ENCODE measurements around the gene CREB5.
A peak's percentile ranks its signal among the peaks of the same experiment; 100 is the strongest.
"Not testable (repeated sequence)": the region's sequence is repeated elsewhere in the genome, so short reads cannot be mapped to it uniquely, and the experiment has no call there.

Gene CREB5

GRCh38 chr7:28779954-28780353 is 367.6 kb downstream of the CREB5 start:
- no peak for DNase-seq (ENCODE audit: low spot score)

GRCh38 chr7:28782362-28782761 is 370.0 kb downstream of the CREB5 start:
- DNase-seq (ENCODE audit: low spot score), result no peak

- peak; percentile 39 for DNase-seq (ENCODE audit: low spot score)
Measured at GRCh38 chr7:28784171-28784902, 372.0 kb downstream of the CREB5 start.

- no peak for DNase-seq (ENCODE audit: low spot score)
Measured at GRCh38 chr7:28785041-28785995, 373.0 kb downstream of the CREB5 start.

- DNase-seq (ENCODE audit: low spot score), result not testable (repeated sequence)
Measured at GRCh38 chr7:28786156-28786555, 373.8 kb downstream of the CREB5 start.

- DNase-seq (ENCODE audit: low spot score), result no peak
Measured at GRCh38 chr7:28787106-28787505, 374.8 kb downstream of the CREB5 start.

- DNase-seq (ENCODE audit: low spot score), result no peak
Measured at GRCh38 chr7:28790467-28790866, 378.1 kb downstream of the CREB5 start.

GRCh38 chr7:28792858-28793257 is 380.5 kb downstream of the CREB5 start:
- DNase-seq (ENCODE audit: low spot score), result no peak

- no peak for DNase-seq (ENCODE audit: low spot score)
Measured at GRCh38 chr7:28793381-28794085, 381.2 kb downstream of the CREB5 start.

- DNase-seq (ENCODE audit: low spot score), result no peak
Measured at GRCh38 chr7:28798274-28798673, 386.0 kb downstream of the CREB5 start.

- no peak for DNase-seq (ENCODE audit: low spot score)
Measured at GRCh38 chr7:28799619-28800018, 387.3 kb downstream of the CREB5 start.

- DNase-seq (ENCODE audit: low spot score), result no peak
Measured at GRCh38 chr7:28800150-28800549, 387.8 kb downstream of the CREB5 start.

- no peak for DNase-seq (ENCODE audit: low spot score)
Measured at GRCh38 chr7:28802450-28802849, 390.1 kb downstream of the CREB5 start.

- no peak for DNase-seq (ENCODE audit: low spot score)
Measured at GRCh38 chr7:28804157-28804556, 391.8 kb downstream of the CREB5 start.

GRCh38 chr7:28804990-28805389 is 392.7 kb downstream of the CREB5 start:
- peak; percentile 80 for DNase-seq (ENCODE audit: low spot score)

- DNase-seq (ENCODE audit: low spot score), result peak; percentile 72
Measured at GRCh38 chr7:28806841-28807240, 394.5 kb downstream of the CREB5 start.

- no peak for DNase-seq (ENCODE audit: low spot score)
Measured at GRCh38 chr7:28807396-28807994, 395.2 kb downstream of the CREB5 start.

- DNase-seq (ENCODE audit: low spot score), result no peak
Measured at GRCh38 chr7:28808796-28809533, 396.6 kb downstream of the CREB5 start.

- no peak for DNase-seq (ENCODE audit: low spot score)
Measured at GRCh38 chr7:28811008-28811407, 398.7 kb downstream of the CREB5 start.

GRCh38 chr7:28811701-28812430 is 399.5 kb downstream of the CREB5 start:
- no peak for DNase-seq (ENCODE audit: low spot score)

- DNase-seq (ENCODE audit: low spot score), result no peak
Measured at GRCh38 chr7:28812616-28813015, 400.3 kb downstream of the CREB5 start.

Data from AG20443 (cell line).